ENCODE measurements around the gene ABHD16B.

DNA sequence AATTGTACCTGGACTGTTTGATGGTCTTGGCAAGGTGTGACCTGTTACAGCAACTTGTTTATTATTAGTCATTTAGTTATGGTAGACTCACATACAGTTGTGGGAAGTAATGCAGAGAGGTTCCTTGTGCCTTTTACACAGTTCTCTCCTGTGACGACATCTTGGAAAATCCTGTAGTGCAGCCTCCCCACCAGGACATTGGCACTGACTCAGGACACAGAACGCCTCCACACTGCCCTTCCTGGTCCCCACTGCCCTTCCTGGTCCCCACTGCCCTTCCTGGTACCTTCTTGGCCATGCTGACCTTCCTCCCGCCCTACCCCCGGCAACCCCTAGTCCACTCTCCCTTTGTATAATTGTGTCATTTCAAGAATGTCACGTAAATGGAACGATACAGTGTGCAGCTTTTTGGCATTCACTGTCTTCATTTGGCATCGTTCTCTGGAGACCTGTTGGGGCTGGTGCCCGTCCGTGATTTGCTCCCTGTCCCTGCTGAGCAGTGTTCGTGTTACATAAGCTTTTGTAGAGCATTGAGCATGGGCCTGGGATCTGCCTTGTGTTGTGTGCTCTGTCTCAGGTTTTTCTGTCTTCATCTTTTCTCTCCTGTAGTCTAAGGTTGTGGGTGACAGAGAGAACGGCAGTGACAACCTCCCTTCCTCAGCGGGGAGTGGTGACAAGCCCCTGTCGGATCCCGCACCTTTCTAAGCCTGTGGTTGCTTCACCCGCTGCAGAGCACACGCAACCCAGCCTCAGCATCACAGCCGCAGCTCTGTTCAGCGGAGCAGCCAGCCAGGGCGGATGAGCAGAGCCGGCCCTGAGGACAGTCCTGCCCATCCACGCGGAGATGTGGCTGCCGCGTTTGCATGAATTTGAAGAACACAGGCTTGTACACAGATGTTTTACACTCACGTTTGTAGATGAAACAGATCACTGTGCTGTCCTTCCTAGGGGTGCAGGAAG, 28.2 kb downstream of the ABHD16B start:
- TF ChIP-seq, protein P1, sequence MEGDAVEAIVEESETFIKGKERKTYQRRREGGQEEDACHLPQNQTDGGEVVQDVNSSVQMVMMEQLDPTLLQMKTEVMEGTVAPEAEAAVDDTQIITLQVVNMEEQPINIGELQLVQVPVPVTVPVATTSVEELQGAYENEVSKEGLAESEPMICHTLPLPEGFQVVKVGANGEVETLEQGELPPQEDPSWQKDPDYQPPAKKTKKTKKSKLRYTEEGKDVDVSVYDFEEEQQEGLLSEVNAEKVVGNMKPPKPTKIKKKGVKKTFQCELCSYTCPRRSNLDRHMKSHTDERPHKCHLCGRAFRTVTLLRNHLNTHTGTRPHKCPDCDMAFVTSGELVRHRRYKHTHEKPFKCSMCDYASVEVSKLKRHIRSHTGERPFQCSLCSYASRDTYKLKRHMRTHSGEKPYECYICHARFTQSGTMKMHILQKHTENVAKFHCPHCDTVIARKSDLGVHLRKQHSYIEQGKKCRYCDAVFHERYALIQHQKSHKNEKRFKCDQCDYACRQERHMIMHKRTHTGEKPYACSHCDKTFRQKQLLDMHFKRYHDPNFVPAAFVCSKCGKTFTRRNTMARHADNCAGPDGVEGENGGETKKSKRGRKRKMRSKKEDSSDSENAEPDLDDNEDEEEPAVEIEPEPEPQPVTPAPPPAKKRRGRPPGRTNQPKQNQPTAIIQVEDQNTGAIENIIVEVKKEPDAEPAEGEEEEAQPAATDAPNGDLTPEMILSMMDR (IDR thresholded peaks at IDR 0.05), result no peak
- no peak for TF ChIP-seq CEBPB (IDR thresholded peaks at IDR 0.05)
- no peak for TF ChIP-seq BHLHE40 (IDR thresholded peaks at IDR 0.05; ENCODE audit: low read depth, low read length)
- no peak for TF ChIP-seq RNF2 (IDR thresholded peaks at IDR 0.05; ENCODE audit: borderline replicate concordance, low read depth)
- TF ChIP-seq ELK1 (IDR thresholded peaks at IDR 0.05; ENCODE audit: low read depth, low read length), result no peak

Measured in A549 (cell line).